ENCODE results near the gene TAF7L.
A peak's percentile ranks its signal among the peaks of the same experiment; 100 is the strongest.
"Not testable (repeated sequence)": the region's sequence is repeated elsewhere in the genome, so short reads cannot be mapped to it uniquely, and the experiment has no call there.

Gene TAF7L

GRCh38 chrX:101290957-101291603 lies at the start of gene TAF7L:
Gene TAF7L, minus strand, starts transcription at chrX:101291334. Its CDS starts 3,791 bp downstream, at chrX:101287543.
- Histone ChIP-seq H3K27me3 (ENCODE audit: insufficient read depth, insufficient read length) (peaks cover 7% of the 10 kb centered on the region), H3K4me1 (ENCODE audit: insufficient read depth, insufficient read length) (no peaks in the 10 kb centered on the region), H3K9ac (ENCODE audit: insufficient read length, low read depth) (no peak within 1 kb of the TSS), H3K4me3 (ENCODE audit: insufficient read length, low read depth) (peak within 1 kb of the TSS; percentile 3), H3K36me3 (ENCODE audit: insufficient read depth, insufficient read length, low read length) (no peaks in the 10 kb centered on the region), H3K9me3 (ENCODE audit: insufficient read depth, low read length) (no peaks in the 10 kb centered on the region)
- TF ChIP-seq ZNF274 (IDR thresholded peaks at IDR 0.05; ENCODE audit: low read depth, low read length) (no peak), SUZ12 (IDR thresholded peaks at IDR 0.05; ENCODE audit: extremely low read depth, insufficient read depth, insufficient read length) (no peak), YY1 (IDR thresholded peaks at IDR 0.05; ENCODE audit: insufficient read depth, insufficient read length) (no peak)
- no peak for DNase-seq (ENCODE audit: low read depth, low spot score)

- no peak for DNase-seq (ENCODE audit: low read depth, low spot score)
- no peaks in the 10 kb centered on the region for H3K36me3 ChIP-seq (ENCODE audit: insufficient read depth, insufficient read length, low read length)
- no peaks in the 10 kb centered on the region for H3K9me3 ChIP-seq (ENCODE audit: insufficient read depth, low read length)
- no peak overlapping the region for H3K4me3 ChIP-seq (ENCODE audit: insufficient read length, low read depth)
- no peak overlapping the region for H3K9ac ChIP-seq (ENCODE audit: insufficient read length, low read depth)
- no peaks in the 10 kb centered on the region for H3K4me1 ChIP-seq (ENCODE audit: insufficient read depth, insufficient read length)
- no peaks in the 10 kb centered on the region for H3K27me3 ChIP-seq (ENCODE audit: insufficient read depth, insufficient read length)
- TF ChIP-seq ZNF274 (IDR thresholded peaks at IDR 0.05; ENCODE audit: low read depth, low read length) (no peak), YY1 (IDR thresholded peaks at IDR 0.05; ENCODE audit: insufficient read depth, insufficient read length) (no peak), SUZ12 (IDR thresholded peaks at IDR 0.05; ENCODE audit: extremely low read depth, insufficient read depth, insufficient read length) (no peak)
These were observed 46.7 kb upstream of the TAF7L start for GRCh38 chrX:101337776-101338271.

- not testable (repeated sequence) for H3K9me3 ChIP-seq (ENCODE audit: insufficient read depth, low read length)
These were observed 43.2 kb upstream of the TAF7L start for GRCh38 chrX:101334310-101334709.

DNA sequence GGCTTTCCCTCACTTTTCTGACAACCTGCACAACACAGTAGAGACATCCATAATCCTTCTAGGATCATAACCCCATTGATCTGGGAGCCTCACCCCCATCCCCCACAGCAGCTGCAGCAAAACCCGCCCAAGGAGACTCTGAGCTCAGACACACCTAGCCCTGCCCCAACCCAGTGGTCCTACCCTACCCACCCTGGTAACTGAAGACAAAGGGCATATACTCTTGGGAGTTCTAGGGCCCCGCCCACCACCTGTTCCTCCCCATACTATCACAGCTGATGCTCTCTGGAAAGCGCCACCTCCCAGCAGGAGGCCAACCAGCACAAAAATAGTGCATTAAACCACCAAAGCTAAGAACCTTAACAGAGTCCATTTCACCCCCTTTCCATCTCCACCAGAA lies 35.5 kb upstream of the TAF7L start:
- H3K4me1 ChIP-seq (ENCODE audit: insufficient read depth, insufficient read length); DNase-seq (ENCODE audit: low read depth, low spot score); H3K4me3 ChIP-seq (ENCODE audit: insufficient read length, low read depth); H3K27me3 ChIP-seq (ENCODE audit: insufficient read depth, insufficient read length); H3K9me3 ChIP-seq (ENCODE audit: insufficient read depth, low read length); H3K9ac ChIP-seq (ENCODE audit: insufficient read length, low read depth); H3K36me3 ChIP-seq (ENCODE audit: insufficient read depth, insufficient read length, low read length): not testable (repeated sequence)

More at GRCh38 chrX:101334310-101334709, 43.2 kb upstream of the TAF7L start:
- not testable (repeated sequence) for DNase-seq (ENCODE audit: low read depth, low spot score); H3K4me3 ChIP-seq (ENCODE audit: insufficient read length, low read depth); H3K27me3 ChIP-seq (ENCODE audit: insufficient read depth, insufficient read length); H3K36me3 ChIP-seq (ENCODE audit: insufficient read depth, insufficient read length, low read length); H3K4me1 ChIP-seq (ENCODE audit: insufficient read depth, insufficient read length); H3K9ac ChIP-seq (ENCODE audit: insufficient read length, low read depth)

DNA sequence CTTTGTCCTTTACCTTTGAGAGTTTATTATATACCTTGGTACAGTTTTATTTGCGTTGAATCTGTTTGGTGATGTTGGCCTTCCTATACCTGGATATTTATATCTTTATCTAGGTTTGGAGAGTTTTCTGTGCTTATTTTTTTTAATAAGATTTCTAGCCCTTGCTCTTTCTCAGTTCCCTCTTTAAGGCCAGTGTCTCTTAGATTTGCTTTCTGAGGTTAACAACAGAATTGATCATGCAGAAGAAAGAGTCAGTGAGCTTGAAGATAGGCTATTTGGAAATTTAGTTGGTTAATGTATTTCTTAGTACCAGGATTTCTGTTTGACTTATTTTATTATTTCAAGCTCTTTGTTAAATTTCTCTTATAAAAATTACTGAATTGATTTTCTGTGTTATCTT lies 12.7 kb upstream of the TAF7L start:
- H3K9me3 ChIP-seq (ENCODE audit: insufficient read depth, low read length), result no peaks in the 10 kb centered on the region

DNA sequence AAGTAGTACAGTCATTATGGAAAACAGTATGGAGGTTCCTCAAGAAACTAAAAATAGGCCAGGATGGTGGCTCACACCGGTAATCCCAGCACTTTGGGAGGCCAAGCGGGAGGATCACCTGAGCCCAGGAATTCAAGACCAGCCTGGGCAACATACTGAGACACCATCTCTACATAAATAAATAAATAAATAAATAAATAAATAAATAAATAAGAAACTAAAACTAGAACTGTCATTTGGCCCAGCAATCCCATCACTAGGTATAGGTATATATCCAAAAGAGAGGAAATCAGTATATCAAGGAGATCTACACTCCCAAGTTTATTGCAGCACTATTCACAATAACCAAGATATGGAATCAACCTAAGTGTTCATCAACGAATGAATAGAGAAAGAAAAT lies 4.5 kb upstream of the TAF7L start:
- not testable (repeated sequence) for H3K36me3 ChIP-seq (ENCODE audit: insufficient read depth, insufficient read length, low read length); H3K9me3 ChIP-seq (ENCODE audit: insufficient read depth, low read length); DNase-seq (ENCODE audit: low read depth, low spot score); H3K4me3 ChIP-seq (ENCODE audit: insufficient read length, low read depth); H3K9ac ChIP-seq (ENCODE audit: insufficient read length, low read depth); H3K27me3 ChIP-seq (ENCODE audit: insufficient read depth, insufficient read length); H3K4me1 ChIP-seq (ENCODE audit: insufficient read depth, insufficient read length)

More for the DNA sequence above, 12.7 kb upstream of the TAF7L start:
- H3K27me3 ChIP-seq (ENCODE audit: insufficient read depth, insufficient read length), result no peaks in the 10 kb centered on the region
- no peak for DNase-seq (ENCODE audit: low read depth, low spot score)
- H3K4me1 ChIP-seq (ENCODE audit: insufficient read depth, insufficient read length), result no peaks in the 10 kb centered on the region
- H3K9ac ChIP-seq (ENCODE audit: insufficient read length, low read depth), result no peak overlapping the region
- TF ChIP-seq SUZ12 (IDR thresholded peaks at IDR 0.05; ENCODE audit: extremely low read depth, insufficient read depth, insufficient read length), result no peak
- no peak for TF ChIP-seq YY1 (IDR thresholded peaks at IDR 0.05; ENCODE audit: insufficient read depth, insufficient read length)
- TF ChIP-seq ZNF274 (IDR thresholded peaks at IDR 0.05; ENCODE audit: low read depth, low read length), result no peak
- no peak overlapping the region for H3K4me3 ChIP-seq (ENCODE audit: insufficient read length, low read depth)
- H3K36me3 ChIP-seq (ENCODE audit: insufficient read depth, insufficient read length, low read length), result no peaks in the 10 kb centered on the region

DNA sequence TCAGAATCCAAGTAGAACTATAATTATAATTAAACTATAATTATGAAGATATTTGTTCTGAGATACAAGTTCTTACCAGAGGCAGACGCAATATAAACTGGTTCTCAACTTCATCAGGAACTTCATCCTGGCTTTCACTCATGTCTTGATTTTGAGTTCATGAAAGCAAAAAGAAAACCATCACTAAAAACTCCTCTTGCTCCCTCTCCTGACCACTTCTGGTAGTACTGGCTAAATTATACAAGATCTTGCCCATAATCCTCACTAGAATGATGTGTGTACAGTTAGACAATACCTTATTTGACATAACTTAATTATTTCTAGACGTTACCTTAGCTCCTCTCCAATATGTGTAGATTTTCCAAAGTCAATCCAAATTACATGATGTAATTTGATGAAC lies 3.7 kb downstream of the TAF7L start:
- DNase-seq (ENCODE audit: low read depth, low spot score), result peak; percentile 20
- peaks cover 7% of the 10 kb centered on the region for H3K27me3 ChIP-seq (ENCODE audit: insufficient read depth, insufficient read length)
- H3K9ac ChIP-seq (ENCODE audit: insufficient read length, low read depth), result no peak overlapping the region
- TF ChIP-seq SUZ12 (IDR thresholded peaks at IDR 0.05; ENCODE audit: extremely low read depth, insufficient read depth, insufficient read length) (no peak), ZNF274 (IDR thresholded peaks at IDR 0.05; ENCODE audit: low read depth, low read length) (no peak), YY1 (IDR thresholded peaks at IDR 0.05; ENCODE audit: insufficient read depth, insufficient read length) (no peak)
- no peaks in the 10 kb centered on the region for H3K36me3 ChIP-seq (ENCODE audit: insufficient read depth, insufficient read length, low read length)
- no peaks in the 10 kb centered on the region for H3K9me3 ChIP-seq (ENCODE audit: insufficient read depth, low read length)
- no peak overlapping the region for H3K4me3 ChIP-seq (ENCODE audit: insufficient read length, low read depth)
- H3K4me1 ChIP-seq (ENCODE audit: insufficient read depth, insufficient read length), result no peaks in the 10 kb centered on the region

DNA sequence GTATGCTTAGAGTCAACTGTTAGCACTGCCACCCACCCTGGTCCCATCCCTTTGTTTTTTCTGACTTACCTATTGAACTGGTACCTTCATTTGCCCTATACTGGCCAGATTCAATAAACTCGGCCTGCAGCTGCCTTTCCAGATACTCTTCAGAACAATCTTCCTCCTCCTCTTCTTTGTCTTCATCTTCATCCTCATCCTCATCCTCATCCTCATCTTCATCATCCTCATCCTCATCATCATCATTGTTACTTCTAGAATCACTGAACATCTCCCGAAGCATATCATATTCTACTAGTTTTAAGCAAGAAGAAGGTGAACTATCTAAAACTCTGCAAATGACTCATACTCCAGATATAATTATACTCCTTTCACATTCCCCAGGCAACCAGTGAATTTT lies 14.9 kb downstream of the TAF7L start:
- no peaks in the 10 kb centered on the region for H3K27me3 ChIP-seq (ENCODE audit: insufficient read depth, insufficient read length)
- TF ChIP-seq YY1 (IDR thresholded peaks at IDR 0.05; ENCODE audit: insufficient read depth, insufficient read length), result no peak
- TF ChIP-seq SUZ12 (IDR thresholded peaks at IDR 0.05; ENCODE audit: extremely low read depth, insufficient read depth, insufficient read length), result no peak
- TF ChIP-seq ZNF274 (IDR thresholded peaks at IDR 0.05; ENCODE audit: low read depth, low read length), result no peak
- H3K9me3 ChIP-seq (ENCODE audit: insufficient read depth, low read length), result no peaks in the 10 kb centered on the region
- no peak for DNase-seq (ENCODE audit: low read depth, low spot score)
- H3K9ac ChIP-seq (ENCODE audit: insufficient read length, low read depth), result no peak overlapping the region
- H3K4me1 ChIP-seq (ENCODE audit: insufficient read depth, insufficient read length), result no peaks in the 10 kb centered on the region
- no peaks in the 10 kb centered on the region for H3K36me3 ChIP-seq (ENCODE audit: insufficient read depth, insufficient read length, low read length)
- H3K4me3 ChIP-seq (ENCODE audit: insufficient read length, low read depth), result no peak overlapping the region
